ENCODE results near the gene SNAPC3. TPM values are rescaled to one million over a fixed set of nuclear protein-coding genes. Genes with fewer than 3 reads are reported as not detected.
"Not testable (repeated sequence)": the region's sequence is repeated elsewhere in the genome, so short reads cannot be mapped to it uniquely, and the experiment has no call there.

SNAPC3 gene
- total RNA-seq, 1 experiment from 2014 or later, result 21.9 TPM

DNA sequence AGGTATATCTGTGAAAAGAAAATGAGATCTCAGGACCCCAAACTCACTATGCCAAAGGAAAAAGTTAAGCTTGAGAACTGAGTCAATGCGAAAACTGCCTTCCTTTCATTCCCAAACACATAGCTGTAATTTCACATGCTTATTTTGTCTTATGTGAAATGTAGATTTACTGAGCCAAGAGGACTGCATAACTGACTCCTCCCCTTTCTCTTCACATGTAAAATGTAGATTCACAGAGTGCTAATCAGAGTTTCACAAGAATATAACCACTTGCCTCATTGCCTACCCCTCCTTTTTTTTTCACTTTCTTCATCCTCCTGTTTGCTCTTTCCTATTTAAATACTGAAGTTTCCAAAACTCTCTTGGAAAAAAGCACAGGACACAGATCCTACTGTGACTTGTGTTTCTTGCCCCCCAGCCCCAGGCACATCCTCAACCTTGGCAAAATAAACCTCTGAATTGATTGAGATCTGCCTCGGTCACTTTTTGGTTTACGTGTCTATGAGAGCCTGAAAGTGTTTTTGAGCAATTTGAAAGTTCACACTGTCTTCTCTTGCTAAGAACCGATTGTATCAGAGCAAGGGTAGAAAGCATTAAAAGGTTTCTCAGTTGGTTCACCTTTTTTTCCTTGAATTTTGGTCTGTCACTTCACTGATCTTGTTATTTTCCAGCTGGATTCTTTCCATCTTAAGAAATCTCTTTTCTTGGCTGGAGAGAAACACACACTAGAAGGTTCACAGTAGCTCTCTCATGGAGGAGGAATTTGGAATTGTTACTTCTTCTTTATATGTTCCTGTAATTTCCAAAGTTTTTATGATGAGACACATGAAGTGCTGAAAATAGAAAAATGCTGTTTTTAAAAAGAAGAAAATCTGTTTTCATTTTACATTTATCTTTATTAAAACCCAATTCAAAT, 44.8 kb upstream of the SNAPC3 start:
- no peak overlapping the region for H3K27ac Mint-ChIP-seq (ENCODE audit: low read depth, unreplicated experiment)
- DNase-seq (ENCODE audit: unreplicated experiment), result no peak
- H3K4me3 Mint-ChIP-seq (ENCODE audit: unreplicated experiment), result no peak overlapping the region
- H3K9me3 Mint-ChIP-seq (ENCODE audit: unreplicated experiment), result no peaks in the 10 kb centered on the region
- intact Hi-C loops (cut with micrococcal nuclease), result no loop called here
- H3K36me3 Mint-ChIP-seq (ENCODE audit: insufficient read depth, unreplicated experiment), result no peaks in the 10 kb centered on the region
- no TSS peak for BruUV-seq (replicated peaks)
- CTCF ChIA-PET, result interaction anchor here (0.7 kb wide), 1 partner anchor 42 kb away, joined by 3 read pairs; no protein-coding TSS in a partner anchor
- no peaks in the 10 kb centered on the region for H3K4me1 Mint-ChIP-seq (ENCODE audit: insufficient read depth, unreplicated experiment)
- no peak for TF ChIP-seq CTCF (IDR thresholded peaks at IDR 0.05; ENCODE audit: unreplicated experiment)
- no peaks in the 10 kb centered on the region for H3K27me3 Mint-ChIP-seq (ENCODE audit: insufficient read depth, unreplicated experiment)
- POLR2A ChIA-PET, result interaction anchor here (0.9 kb wide), 1 partner anchor 34 kb away, joined by 3 read pairs; no protein-coding TSS in a partner anchor

- H3K27me3 Mint-ChIP-seq (ENCODE audit: insufficient read depth, unreplicated experiment); CTCF ChIA-PET; H3K9me3 Mint-ChIP-seq (ENCODE audit: unreplicated experiment); H3K36me3 Mint-ChIP-seq (ENCODE audit: insufficient read depth, unreplicated experiment); DNase-seq (ENCODE audit: unreplicated experiment); H3K4me1 Mint-ChIP-seq (ENCODE audit: insufficient read depth, unreplicated experiment); H3K4me3 Mint-ChIP-seq (ENCODE audit: unreplicated experiment); intact Hi-C loops (cut with micrococcal nuclease); POLR2A ChIA-PET; BruUV-seq (replicated peaks): not testable (repeated sequence)
- H3K27ac Mint-ChIP-seq (ENCODE audit: low read depth, unreplicated experiment), result peak overlapping the region; percentile 47
These were observed 43.4 kb upstream of the SNAPC3 start for GRCh38 chr9:15379317-15379716.

DNA sequence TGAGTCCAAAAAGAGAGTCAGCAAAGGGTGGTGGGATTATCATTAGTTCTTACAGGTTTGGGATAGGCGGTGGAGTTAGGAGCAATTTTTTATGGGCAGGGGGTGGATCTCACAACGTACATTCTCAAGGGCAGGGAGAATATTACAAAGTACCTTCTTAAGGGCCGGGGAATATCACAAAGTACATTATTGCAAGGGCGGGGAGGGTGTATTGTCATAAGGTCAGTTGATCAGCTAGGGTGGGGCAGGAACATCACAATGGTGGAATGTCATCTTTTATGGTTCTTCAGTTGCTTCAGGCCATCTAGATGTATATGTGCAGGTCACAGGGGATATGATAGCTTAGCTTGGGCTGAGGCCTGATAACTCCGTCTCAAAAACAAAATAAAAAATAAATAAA, 42.8 kb upstream of the SNAPC3 start:
- H3K36me3 Mint-ChIP-seq (ENCODE audit: insufficient read depth, unreplicated experiment); H3K27me3 Mint-ChIP-seq (ENCODE audit: insufficient read depth, unreplicated experiment); H3K4me1 Mint-ChIP-seq (ENCODE audit: insufficient read depth, unreplicated experiment); H3K9me3 Mint-ChIP-seq (ENCODE audit: unreplicated experiment); intact Hi-C loops (cut with micrococcal nuclease); BruUV-seq (replicated peaks); H3K4me3 Mint-ChIP-seq (ENCODE audit: unreplicated experiment); DNase-seq (ENCODE audit: unreplicated experiment): not testable (repeated sequence)
- ChIA-PET CTCF (interaction anchor here (1.3 kb wide), 1 partner anchor 10 kb away, joined by 3 read pairs; no protein-coding TSS in a partner anchor), POLR2A (interaction anchor here (0.6 kb wide), 1 partner anchor 1074 kb away, joined by 3 read pairs; no protein-coding TSS in a partner anchor)
- H3K27ac Mint-ChIP-seq (ENCODE audit: low read depth, unreplicated experiment), result peak overlapping the region; percentile 47

- no peak for TF ChIP-seq CTCF (IDR thresholded peaks at IDR 0.05; ENCODE audit: unreplicated experiment)
- intact Hi-C loops (cut with micrococcal nuclease), result no loop called here
- CTCF ChIA-PET, result interaction anchor here (0.5 to 0.6 kb wide), 3 partner anchors 16 to 604 kb away, joined by 3 to 6 read pairs (median 3); no protein-coding TSS in a partner anchor
These were observed 41.2 kb upstream of the SNAPC3 start for GRCh38 chr9:15381491-15381890.

DNA sequence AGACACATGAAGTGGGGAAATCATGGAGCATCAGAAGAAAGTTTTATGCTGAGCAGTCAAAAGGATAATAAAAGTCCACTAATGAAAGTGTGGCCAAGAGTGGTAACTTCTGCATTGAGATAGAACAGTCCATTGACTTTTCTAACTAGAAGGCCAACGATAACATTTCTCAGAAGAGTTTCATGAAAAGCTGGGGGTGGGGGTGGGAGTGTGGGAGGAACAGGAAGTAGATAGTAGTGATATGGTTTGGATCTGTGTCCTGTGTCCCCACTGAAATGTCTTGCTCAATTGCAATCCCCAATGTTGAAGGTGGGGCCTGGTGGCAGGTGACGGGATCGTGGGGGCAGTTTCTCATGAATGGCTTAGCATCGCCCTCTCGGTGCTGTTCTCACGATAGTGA, 36.2 kb upstream of the SNAPC3 start:
- DNase-seq (ENCODE audit: unreplicated experiment), result no peak
- ChIA-PET POLR2A (no interaction called here), CTCF (no interaction called here)
- BruUV-seq (replicated peaks), result no TSS peak
- no peaks in the 10 kb centered on the region for H3K27me3 Mint-ChIP-seq (ENCODE audit: insufficient read depth, unreplicated experiment)
- H3K4me1 Mint-ChIP-seq (ENCODE audit: insufficient read depth, unreplicated experiment), result no peaks in the 10 kb centered on the region
- no peaks in the 10 kb centered on the region for H3K9me3 Mint-ChIP-seq (ENCODE audit: unreplicated experiment)
- intact Hi-C loops (cut with micrococcal nuclease), result no loop called here
- TF ChIP-seq CTCF (IDR thresholded peaks at IDR 0.05; ENCODE audit: unreplicated experiment), result no peak
- no peaks in the 10 kb centered on the region for H3K36me3 Mint-ChIP-seq (ENCODE audit: insufficient read depth, unreplicated experiment)
- no peak overlapping the region for H3K27ac Mint-ChIP-seq (ENCODE audit: low read depth, unreplicated experiment)
- H3K4me3 Mint-ChIP-seq (ENCODE audit: unreplicated experiment), result no peak overlapping the region

More at GRCh38 chr9:15381491-15381890, 41.2 kb upstream of the SNAPC3 start:
- H3K27me3 Mint-ChIP-seq (ENCODE audit: insufficient read depth, unreplicated experiment), result no peaks in the 10 kb centered on the region
- BruUV-seq (replicated peaks), result no TSS peak
- no peak for DNase-seq (ENCODE audit: unreplicated experiment)
- no peaks in the 10 kb centered on the region for H3K36me3 Mint-ChIP-seq (ENCODE audit: insufficient read depth, unreplicated experiment)
- H3K27ac Mint-ChIP-seq (ENCODE audit: low read depth, unreplicated experiment), result no peak overlapping the region
- no peaks in the 10 kb centered on the region for H3K9me3 Mint-ChIP-seq (ENCODE audit: unreplicated experiment)
- POLR2A ChIA-PET, result no interaction called here
- H3K4me3 Mint-ChIP-seq (ENCODE audit: unreplicated experiment), result no peak overlapping the region
- H3K4me1 Mint-ChIP-seq (ENCODE audit: insufficient read depth, unreplicated experiment), result no peaks in the 10 kb centered on the region
